ENCODE measurements around the gene TMEM139.

The TMEM139 gene

DNA sequence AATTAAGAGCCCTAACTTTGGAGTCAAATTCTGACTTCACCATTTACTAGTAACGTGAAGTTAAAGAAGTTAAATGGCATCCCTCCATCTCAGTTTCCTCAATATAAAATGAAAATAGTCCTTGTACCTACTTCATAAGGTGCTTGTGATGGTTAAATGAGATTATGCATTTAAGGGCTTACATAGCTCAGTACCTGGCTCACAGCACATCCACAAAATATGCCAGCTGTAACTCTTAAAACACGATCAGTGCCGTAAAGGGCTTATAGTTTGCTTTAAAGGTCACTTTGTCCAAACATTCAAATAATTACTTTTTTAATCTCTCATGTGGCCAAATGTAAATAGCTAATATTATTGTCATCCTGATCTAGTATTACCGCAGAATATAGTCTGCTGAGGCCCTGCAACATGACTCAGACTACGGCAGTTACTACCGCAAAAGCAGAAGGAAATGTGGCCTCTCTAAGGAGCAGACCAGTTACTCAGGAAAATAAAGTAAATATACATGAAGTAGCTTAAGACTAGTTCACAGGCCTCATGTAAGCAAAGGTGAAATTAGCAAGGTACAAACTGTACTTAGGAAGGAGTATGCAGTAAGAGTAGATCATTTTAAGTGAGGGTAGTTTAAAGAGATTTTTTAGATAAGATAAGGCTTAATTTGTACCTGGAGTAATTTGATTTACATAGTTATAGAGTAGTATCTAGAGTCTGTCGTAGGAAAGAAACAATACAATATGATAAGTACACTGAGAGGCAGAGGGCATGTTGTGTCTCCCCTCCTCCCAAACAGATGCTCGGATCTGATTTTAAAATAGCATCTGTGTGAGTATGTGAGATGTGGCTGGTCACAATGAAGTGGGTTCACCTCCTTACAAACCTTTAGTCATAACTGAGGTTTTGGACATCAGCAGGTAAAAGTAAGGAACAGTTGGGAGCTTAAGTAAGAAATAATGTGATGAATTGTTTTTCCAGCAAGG, 16.5 kb downstream of the TMEM139 start:
- H3K27me3 ChIP-seq, result no peaks in the 10 kb centered on the region
- no peaks in the 10 kb centered on the region for H3K9me3 ChIP-seq
- peaks cover 76 to 83% (median 77%) of the 10 kb centered on the region in 3 donors for H3K36me3 ChIP-seq
- TF ChIP-seq, protein P1, sequence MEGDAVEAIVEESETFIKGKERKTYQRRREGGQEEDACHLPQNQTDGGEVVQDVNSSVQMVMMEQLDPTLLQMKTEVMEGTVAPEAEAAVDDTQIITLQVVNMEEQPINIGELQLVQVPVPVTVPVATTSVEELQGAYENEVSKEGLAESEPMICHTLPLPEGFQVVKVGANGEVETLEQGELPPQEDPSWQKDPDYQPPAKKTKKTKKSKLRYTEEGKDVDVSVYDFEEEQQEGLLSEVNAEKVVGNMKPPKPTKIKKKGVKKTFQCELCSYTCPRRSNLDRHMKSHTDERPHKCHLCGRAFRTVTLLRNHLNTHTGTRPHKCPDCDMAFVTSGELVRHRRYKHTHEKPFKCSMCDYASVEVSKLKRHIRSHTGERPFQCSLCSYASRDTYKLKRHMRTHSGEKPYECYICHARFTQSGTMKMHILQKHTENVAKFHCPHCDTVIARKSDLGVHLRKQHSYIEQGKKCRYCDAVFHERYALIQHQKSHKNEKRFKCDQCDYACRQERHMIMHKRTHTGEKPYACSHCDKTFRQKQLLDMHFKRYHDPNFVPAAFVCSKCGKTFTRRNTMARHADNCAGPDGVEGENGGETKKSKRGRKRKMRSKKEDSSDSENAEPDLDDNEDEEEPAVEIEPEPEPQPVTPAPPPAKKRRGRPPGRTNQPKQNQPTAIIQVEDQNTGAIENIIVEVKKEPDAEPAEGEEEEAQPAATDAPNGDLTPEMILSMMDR (IDR thresholded peaks at IDR 0.05), result no peak
- intact Hi-C loops (cut with DNase I; ENCODE audit: low total_unique reads), result no loop called here
- no peak overlapping the region for H3K27ac ChIP-seq
- peaks cover 0 to 19% (median 10%) of the 10 kb centered on the region in 4 donors for H3K4me1 ChIP-seq
- H3K4me3 ChIP-seq, result no peak overlapping the region
- no peak for DNase-seq

DNA sequence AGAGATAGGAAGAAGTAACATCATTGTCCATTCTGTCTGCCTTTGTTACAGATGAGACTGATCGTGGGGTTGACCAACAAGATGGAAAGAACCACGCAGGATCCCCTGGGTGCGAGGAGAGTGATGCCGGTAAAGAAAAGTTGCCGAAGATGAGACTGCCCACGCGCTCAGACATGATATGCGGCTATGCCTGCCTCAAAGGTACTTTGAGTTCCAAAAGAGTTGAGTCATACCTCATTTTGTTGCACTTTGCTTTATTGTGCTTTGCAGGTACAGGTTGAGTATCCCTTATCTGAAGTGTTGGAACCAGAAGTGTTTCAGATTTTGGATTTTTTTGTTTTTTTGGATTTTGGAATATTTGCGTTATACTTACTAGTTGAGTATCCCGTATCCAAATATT, 19.0 kb downstream of the TMEM139 start:
- Histone ChIP-seq H3K9me3 (no peaks in the 10 kb centered on the region), H3K27me3 (no peaks in the 10 kb centered on the region), H3K27ac (no peak overlapping the region), H3K4me3 (no peak overlapping the region), H3K4me1 (peaks cover 0 to 5% (median 0%) of the 10 kb centered on the region in 4 donors), H3K36me3 (peaks cover 81 to 97% (median 82%) of the 10 kb centered on the region in 3 donors)
- intact Hi-C loops (cut with DNase I; ENCODE audit: low total_unique reads), result loop anchor here (2.0 kb wide), 1 partner anchor 63 kb away; no protein-coding TSS in a partner anchor
- TF ChIP-seq, protein P1 (IDR thresholded peaks at IDR 0.05), result no peak
- DNase-seq, result no peak

DNA sequence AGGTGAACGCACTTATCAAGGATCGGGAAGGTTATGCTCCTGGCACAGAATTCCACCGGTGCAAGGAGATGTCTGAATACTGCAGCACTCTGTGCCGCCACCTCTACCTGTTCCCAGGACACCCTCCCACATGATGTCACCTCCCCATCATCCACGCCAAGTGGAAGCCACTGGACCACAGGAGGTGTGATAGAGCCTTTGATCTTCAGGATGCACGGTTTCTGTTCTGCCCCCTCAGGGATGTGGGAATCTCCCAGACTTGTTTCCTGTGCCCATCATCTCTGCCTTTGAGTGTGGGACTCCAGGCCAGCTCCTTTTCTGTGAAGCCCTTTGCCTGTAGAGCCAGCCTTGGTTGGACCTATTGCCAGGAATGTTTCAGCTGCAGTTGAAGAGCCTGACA, 20.2 kb downstream of the TMEM139 start:
- DNase-seq, result no peak
- TF ChIP-seq, protein P1 (IDR thresholded peaks at IDR 0.05), result no peak
- Histone ChIP-seq H3K36me3 (peaks cover 71 to 96% (median 76%) of the 10 kb centered on the region in 3 donors), H3K27me3 (no peaks in the 10 kb centered on the region), H3K9me3 (no peaks in the 10 kb centered on the region), H3K4me3 (no peak overlapping the region), H3K27ac (no peak overlapping the region), H3K4me1 (no peaks in the 10 kb centered on the region)
- intact Hi-C loops (cut with DNase I; ENCODE audit: low total_unique reads), result loop anchor here (2.0 kb wide), 1 partner anchor 64 kb away; no protein-coding TSS in a partner anchor

DNA sequence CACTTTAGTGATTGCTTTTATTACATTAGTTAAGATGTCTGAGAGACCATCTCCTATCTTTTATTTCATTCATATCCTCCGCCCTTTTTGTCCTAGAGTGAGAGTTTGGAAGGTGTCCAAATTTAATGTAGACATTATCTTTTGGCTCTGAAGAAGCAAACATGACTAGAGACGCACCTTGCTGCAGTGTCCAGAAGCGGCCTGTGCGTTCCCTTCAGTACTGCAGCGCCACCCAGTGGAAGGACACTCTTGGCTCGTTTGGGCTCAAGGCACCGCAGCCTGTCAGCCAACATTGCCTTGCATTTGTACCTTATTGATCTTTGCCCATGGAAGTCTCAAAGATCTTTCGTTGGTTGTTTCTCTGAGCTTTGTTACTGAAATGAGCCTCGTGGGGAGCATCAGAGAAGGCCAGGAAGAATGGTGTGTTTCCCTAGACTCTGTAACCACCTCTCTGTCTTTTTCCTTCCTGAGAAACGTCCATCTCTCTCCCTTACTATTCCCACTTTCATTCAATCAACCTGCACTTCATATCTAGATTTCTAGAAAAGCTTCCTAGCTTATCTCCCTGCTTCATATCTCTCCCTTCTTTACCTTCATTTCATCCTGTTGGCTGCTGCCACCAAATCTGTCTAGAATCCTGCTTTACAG, 20.8 kb downstream of the TMEM139 start:
- peak in 1 of 2 donors; percentile 53 for DNase-seq
- H3K27ac ChIP-seq, result no peak overlapping the region
- no peak overlapping the region for H3K4me3 ChIP-seq
- TF ChIP-seq, protein P1 (IDR thresholded peaks at IDR 0.05), result peak; percentile 53 to 60
- intact Hi-C loops (cut with DNase I; ENCODE audit: low total_unique reads), result loop anchor here (2.0 kb wide), 1 partner anchor 65 kb away; no protein-coding TSS in a partner anchor
- no peaks in the 10 kb centered on the region for H3K9me3 ChIP-seq
- H3K4me1 ChIP-seq, result no peaks in the 10 kb centered on the region
- no peaks in the 10 kb centered on the region for H3K27me3 ChIP-seq
- peaks cover 65 to 89% (median 70%) of the 10 kb centered on the region in 3 donors for H3K36me3 ChIP-seq

DNA sequence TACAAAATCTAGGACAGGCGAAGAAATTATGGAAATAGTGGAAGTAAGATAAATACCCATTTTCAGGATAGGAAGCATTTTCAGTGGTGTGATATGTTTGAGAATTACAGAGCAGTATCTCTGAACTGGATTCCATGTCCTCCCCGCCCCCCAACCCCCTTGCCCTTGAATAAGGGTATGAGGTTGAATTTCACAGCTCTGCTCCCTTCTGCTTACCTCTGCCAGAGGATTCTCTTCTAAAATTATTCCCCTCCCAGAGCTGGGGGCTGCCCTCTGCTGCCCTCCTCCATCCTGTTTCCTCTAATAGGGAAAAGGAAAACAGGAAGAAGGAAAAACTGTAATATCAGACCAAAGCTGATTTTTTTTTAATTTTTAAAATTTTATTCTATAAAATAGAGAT, 23.9 kb downstream of the TMEM139 start:
- Histone ChIP-seq H3K4me1 (no peaks in the 10 kb centered on the region), H3K4me3 (no peak overlapping the region), H3K27me3 (no peaks in the 10 kb centered on the region), H3K27ac (no peak overlapping the region), H3K36me3 (peaks cover 35 to 61% (median 40%) of the 10 kb centered on the region in 3 donors), H3K9me3 (no peaks in the 10 kb centered on the region)
- TF ChIP-seq, protein P1 (IDR thresholded peaks at IDR 0.05), result no peak
- intact Hi-C loops (cut with DNase I; ENCODE audit: low total_unique reads), result no loop called here
- no peak for DNase-seq

All from tibial artery (tissue), 4 donors.